Progenitor cell of endocrine pancreas (in vitro differentiated cells): ENCODE measurements around the gene PAH. TPM values are rescaled to one million over a fixed set of nuclear protein-coding genes. Genes with fewer than 3 reads are reported as not detected.

ENCODE experiments used
- DNase-seq: peaks from one replicate; pipeline ENCODE4 v3.0.0; 2021; ENCODE audit warnings: low spot score; ENCODE audit not compliant: unreplicated experiment
- H3K27ac Mint-ChIP-seq: 2 replicates; pipeline ENCODE4 v1.8.0; 2021; ENCODE audit warnings: mild to moderate bottlenecking, moderate library complexity, mixed read lengths
- H3K27me3 Mint-ChIP-seq: 2 replicates; pipeline ENCODE4 v1.8.0; 2021; ENCODE audit warnings: mixed read lengths
- H3K36me3 Mint-ChIP-seq: 2 replicates; pipeline ENCODE4 v1.8.0; 2022; ENCODE audit warnings: mixed read lengths; ENCODE audit not compliant: insufficient read depth
- H3K4me1 Mint-ChIP-seq: 2 replicates; pipeline ENCODE4 v1.8.0; 2021; ENCODE audit warnings: low read depth, mixed read lengths
- H3K4me3 Mint-ChIP-seq: 2 replicates; pipeline ENCODE4 v1.8.0; 2021; ENCODE audit warnings: low read depth, mild to moderate bottlenecking, moderate library complexity, mixed read lengths
- H3K9me3 Mint-ChIP-seq: 2 replicates; pipeline ENCODE4 v1.8.0; 2021; ENCODE audit warnings: low read depth, mixed read lengths
- total RNA-seq: library from RNA; stranded (reverse); gene quantifications from 2 replicates; pipeline ENCODE4 v1.2.1, GENCODE V29; 2021
- TF ChIP-seq, protein P1 (sequence below): fragments of 200-600 bp; sonication (generic); IDR thresholded peaks from one replicate; pipeline ENCODE4 v1.5.0; 2021; ENCODE audit warnings: antibody characterized with exemption, mild to moderate bottlenecking; ENCODE audit not compliant: unreplicated experiment

The PAH gene
- total RNA-seq, 1 donor from 2014 or later: 15.8 TPM

DNA sequence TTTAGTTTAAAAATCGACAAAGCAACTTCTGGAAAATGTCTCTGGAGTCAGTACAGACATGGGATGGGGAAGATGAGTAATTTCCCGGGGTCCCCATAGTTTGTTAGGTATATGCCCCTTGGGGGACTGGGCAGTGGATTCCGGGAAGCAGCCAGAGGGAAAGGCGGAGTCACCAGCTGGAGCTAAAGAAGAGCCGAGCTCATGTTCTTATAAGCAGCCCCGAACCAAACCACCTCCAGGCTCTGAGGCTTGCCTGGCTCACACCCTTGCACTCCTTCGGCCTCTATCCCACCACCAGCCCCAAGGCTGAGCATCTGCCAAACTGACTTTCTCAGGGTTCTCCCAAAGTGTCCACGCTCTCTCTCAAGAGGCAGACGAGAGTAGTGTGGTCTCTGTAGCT, 117.8 kb downstream of the PAH start:
- H3K9me3 Mint-ChIP-seq: no peaks in the 10 kb centered on the region
- H3K27ac Mint-ChIP-seq: no peak overlapping the region
- no peak overlapping the region for H3K4me3 Mint-ChIP-seq
- H3K27me3 Mint-ChIP-seq: peaks cover 16% of the 10 kb centered on the region
- H3K4me1 Mint-ChIP-seq: no peaks in the 10 kb centered on the region
- DNase-seq: no peak
- no peaks in the 10 kb centered on the region for H3K36me3 Mint-ChIP-seq
- TF ChIP-seq, protein P1, sequence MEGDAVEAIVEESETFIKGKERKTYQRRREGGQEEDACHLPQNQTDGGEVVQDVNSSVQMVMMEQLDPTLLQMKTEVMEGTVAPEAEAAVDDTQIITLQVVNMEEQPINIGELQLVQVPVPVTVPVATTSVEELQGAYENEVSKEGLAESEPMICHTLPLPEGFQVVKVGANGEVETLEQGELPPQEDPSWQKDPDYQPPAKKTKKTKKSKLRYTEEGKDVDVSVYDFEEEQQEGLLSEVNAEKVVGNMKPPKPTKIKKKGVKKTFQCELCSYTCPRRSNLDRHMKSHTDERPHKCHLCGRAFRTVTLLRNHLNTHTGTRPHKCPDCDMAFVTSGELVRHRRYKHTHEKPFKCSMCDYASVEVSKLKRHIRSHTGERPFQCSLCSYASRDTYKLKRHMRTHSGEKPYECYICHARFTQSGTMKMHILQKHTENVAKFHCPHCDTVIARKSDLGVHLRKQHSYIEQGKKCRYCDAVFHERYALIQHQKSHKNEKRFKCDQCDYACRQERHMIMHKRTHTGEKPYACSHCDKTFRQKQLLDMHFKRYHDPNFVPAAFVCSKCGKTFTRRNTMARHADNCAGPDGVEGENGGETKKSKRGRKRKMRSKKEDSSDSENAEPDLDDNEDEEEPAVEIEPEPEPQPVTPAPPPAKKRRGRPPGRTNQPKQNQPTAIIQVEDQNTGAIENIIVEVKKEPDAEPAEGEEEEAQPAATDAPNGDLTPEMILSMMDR: no peak

DNA sequence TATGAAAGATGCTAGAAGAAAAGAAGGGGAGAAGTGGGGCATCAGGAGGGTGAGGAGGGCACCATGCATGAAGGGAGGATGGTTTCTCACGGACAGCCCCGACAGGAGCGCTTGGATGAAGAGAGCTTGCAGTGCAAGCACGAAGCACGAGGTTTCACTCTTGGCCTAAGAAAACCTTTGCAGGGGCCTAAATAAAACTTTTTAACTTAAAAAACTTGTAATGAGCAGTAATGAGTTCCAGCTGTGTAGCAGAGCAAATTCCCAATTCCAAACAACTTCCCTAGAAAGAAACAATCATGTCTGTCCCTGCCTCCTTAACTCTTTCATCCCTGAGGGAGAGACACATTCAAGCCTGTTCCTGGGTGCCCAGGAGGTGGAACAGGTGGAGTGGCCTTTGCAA, 119.5 kb downstream of the PAH start:
- TF ChIP-seq, protein P1: no peak
- Mint-ChIP-seq H3K4me1 (no peaks in the 10 kb centered on the region), H3K27ac (no peak overlapping the region), H3K27me3 (peaks cover 28% of the 10 kb centered on the region), H3K4me3 (no peak overlapping the region), H3K9me3 (no peaks in the 10 kb centered on the region), H3K36me3 (no peaks in the 10 kb centered on the region)
- DNase-seq: no peak

DNA sequence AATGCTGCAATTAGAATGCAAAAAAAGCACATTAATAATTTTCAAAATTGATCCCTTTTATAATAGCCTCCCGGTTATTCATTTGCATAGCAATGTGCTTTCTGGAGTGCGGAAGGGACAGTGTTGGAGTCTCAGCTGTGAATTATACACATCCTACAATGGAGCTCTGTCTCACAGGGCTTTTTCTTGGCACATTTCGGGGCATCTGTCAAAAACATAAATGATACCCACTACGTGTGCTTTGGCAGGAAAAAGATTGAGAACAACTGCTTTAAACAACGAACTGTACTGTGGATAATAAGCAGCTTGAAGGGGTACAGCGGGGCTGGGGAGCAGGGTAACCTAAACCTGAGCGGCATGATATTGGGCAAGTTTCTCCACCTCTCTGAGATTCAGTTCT, 123.1 kb downstream of the PAH start:
- no peaks in the 10 kb centered on the region for H3K9me3 Mint-ChIP-seq
- no peak for DNase-seq
- TF ChIP-seq, protein P1: no peak
- H3K4me1 Mint-ChIP-seq: no peaks in the 10 kb centered on the region
- H3K27me3 Mint-ChIP-seq: peaks cover 49% of the 10 kb centered on the region
- no peaks in the 10 kb centered on the region for H3K36me3 Mint-ChIP-seq
- no peak overlapping the region for H3K4me3 Mint-ChIP-seq
- no peak overlapping the region for H3K27ac Mint-ChIP-seq

Other genes starting within 250 kb of the PAH start
- gene ASCL1, start 40.4 kb upstream of the PAH start, total RNA-seq: 8.3 and 8.4 TPM in 2 replicates